Colonic mucosa (tissue), 4 donors: ENCODE results near the gene SLC16A2. TPM values are rescaled to one million over a fixed set of nuclear protein-coding genes. Genes with fewer than 3 reads are reported as not detected.
"Not testable (repeated sequence)": the region's sequence is repeated elsewhere in the genome, so short reads cannot be mapped to it uniquely, and the experiment has no call there.

Source experiments
- DNase-seq: peaks from one replicate; pipeline ENCODE4 v3.0.0-alpha.2; 2020
- H3K27ac ChIP-seq: fragments of 200-600 bp; one replicate; pipeline ENCODE4 v1.8.0; 2021
- H3K27me3 ChIP-seq: fragments of 200-600 bp; one replicate; pipeline ENCODE4 v1.8.0; 2021
- H3K36me3 ChIP-seq: fragments of 200-600 bp; one replicate; pipeline ENCODE4 v1.8.0; 2021
- H3K4me1 ChIP-seq: fragments of 200-600 bp; one replicate; pipeline ENCODE4 v1.8.0; 2021; ENCODE audit warnings: mild to moderate bottlenecking
- H3K4me3 ChIP-seq: fragments of 200-600 bp; one replicate; pipeline ENCODE4 v1.8.0; 2021
- H3K9ac ChIP-seq, 2 donors: one replicate each; pipeline ENCODE4 v1.7.0; 2013; ENCODE audit warnings: control low read depth in 2 of 2, low read depth in 2 of 2, low read length in 2 of 2
- H3K9me3 ChIP-seq: fragments of 200-600 bp; one replicate; pipeline ENCODE4 v1.8.0; 2021
- intact Hi-C: fragments of 100-400 bp; cut with DNase I; formaldehyde crosslinking; loops from one replicate; pipeline ENCODE4 v1.14.1; 2022
- total RNA-seq, 2 donors: library from RNA; stranded (reverse); fragmentation: NEBNext Ultra II Directional in 1 of 2; extraction: Animal tissue kit (Norgen Biotek cat#: 25700) in 1 of 2; gene quantifications; one replicate each; pipeline ENCODE4 v1.2.1, GENCODE V29; 2021
- TF ChIP-seq, protein P1 (sequence below): fragments of 200-600 bp; IDR thresholded peaks from one replicate; pipeline ENCODE4 v1.8.0; 2022; ENCODE audit warnings: antibody characterized with exemption, mild to moderate bottlenecking
- donor health status: healthy.
- donor health status: DM: no; HTN: no; CAD: no.
- donor health status: DM: no; HTN: no; CAD: no.

Gene SLC16A2
- total RNA-seq, 2 donors from 2014 or later: 1.3 to 2.9 TPM

DNA sequence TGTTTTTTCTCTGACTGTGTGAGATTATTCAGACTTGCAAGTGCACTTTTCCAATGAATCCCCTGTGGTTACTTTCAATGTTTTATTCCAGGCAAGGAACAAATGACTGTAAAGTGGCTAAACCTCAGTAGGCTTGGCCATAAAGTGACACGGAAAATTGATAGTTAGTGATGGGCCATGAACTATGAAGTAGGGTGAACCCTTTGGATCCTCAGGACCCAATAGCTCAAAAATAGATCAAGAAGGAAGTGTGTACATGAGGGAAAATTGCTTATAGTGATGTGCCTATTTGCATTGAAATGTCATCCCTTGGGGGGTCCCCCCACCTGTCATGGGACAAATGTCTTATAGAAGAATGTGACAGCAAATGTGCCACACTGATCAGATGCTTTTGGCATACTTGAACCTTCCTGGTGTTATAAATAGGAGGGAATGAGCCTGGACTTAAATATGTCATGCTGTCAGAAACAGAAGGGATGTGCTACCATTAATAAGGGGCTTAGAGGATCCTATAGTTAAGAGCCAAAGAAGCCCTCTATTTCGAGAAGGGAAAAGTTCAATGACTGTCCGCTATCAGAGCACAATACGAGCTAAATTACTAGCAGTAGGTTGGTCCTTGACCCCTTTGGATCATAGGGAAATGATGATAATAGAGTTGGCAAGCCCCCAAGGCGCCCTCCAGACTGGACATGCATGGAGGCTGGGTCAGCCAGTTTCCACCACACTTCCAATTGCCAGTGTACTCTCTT is 30.3 kb downstream of the SLC16A2 start:
- intact Hi-C loops: no loop called here
- H3K4me1 ChIP-seq: no peaks in the 10 kb centered on the region
- no peaks in the 10 kb centered on the region for H3K27me3 ChIP-seq
- H3K9ac ChIP-seq: no peak overlapping the region
- H3K36me3 ChIP-seq: no peaks in the 10 kb centered on the region
- no peak overlapping the region for H3K4me3 ChIP-seq
- no peak overlapping the region for H3K27ac ChIP-seq
- no peak for DNase-seq
- no peaks in the 10 kb centered on the region for H3K9me3 ChIP-seq
- TF ChIP-seq, protein P1, sequence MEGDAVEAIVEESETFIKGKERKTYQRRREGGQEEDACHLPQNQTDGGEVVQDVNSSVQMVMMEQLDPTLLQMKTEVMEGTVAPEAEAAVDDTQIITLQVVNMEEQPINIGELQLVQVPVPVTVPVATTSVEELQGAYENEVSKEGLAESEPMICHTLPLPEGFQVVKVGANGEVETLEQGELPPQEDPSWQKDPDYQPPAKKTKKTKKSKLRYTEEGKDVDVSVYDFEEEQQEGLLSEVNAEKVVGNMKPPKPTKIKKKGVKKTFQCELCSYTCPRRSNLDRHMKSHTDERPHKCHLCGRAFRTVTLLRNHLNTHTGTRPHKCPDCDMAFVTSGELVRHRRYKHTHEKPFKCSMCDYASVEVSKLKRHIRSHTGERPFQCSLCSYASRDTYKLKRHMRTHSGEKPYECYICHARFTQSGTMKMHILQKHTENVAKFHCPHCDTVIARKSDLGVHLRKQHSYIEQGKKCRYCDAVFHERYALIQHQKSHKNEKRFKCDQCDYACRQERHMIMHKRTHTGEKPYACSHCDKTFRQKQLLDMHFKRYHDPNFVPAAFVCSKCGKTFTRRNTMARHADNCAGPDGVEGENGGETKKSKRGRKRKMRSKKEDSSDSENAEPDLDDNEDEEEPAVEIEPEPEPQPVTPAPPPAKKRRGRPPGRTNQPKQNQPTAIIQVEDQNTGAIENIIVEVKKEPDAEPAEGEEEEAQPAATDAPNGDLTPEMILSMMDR: no peak

DNA sequence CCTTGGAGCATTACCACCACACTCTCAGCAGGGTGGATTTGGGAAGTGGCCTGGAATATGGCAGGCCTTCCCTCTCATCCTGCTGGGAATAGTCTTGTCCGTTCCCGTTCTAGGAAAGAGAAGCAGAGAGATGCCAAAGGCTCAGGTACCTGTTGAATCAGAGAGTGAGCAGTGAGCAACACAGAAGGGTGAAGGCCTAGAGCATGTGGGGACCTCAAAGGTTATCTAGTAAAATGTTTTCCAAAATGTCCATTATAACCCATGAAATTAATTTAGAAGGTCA is 30.8 kb downstream of the SLC16A2 start:
- H3K4me3 ChIP-seq: no peak overlapping the region
- H3K36me3 ChIP-seq: no peaks in the 10 kb centered on the region
- no peaks in the 10 kb centered on the region for H3K4me1 ChIP-seq
- DNase-seq: no peak
- H3K9me3 ChIP-seq: no peaks in the 10 kb centered on the region
- H3K27ac ChIP-seq: no peak overlapping the region
- H3K9ac ChIP-seq: no peak overlapping the region
- no peaks in the 10 kb centered on the region for H3K27me3 ChIP-seq
- TF ChIP-seq, protein P1: no peak
- intact Hi-C loops: no loop called here

DNA sequence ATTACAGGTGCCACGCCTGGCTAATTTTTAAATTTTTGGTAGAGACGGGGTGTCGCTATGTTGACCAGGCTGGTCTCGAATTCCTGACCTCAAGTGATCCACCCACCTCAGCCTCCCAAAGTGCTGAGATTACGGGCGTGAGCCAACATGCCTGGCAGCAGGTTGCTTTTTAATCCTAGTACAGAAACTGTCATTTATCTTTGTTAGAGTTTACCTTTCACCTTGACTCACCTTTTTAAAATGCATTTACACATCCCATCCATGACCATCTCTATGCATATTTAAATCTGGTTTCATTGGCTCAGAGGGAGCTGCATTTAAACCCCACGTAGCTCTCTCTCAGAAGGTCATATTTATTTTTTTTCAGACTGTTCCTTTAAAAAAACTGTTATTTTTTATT is 31.9 kb downstream of the SLC16A2 start:
- intact Hi-C loops: no loop called here
- no peak overlapping the region for H3K9ac ChIP-seq
- H3K4me3 ChIP-seq: no peak overlapping the region
- no peaks in the 10 kb centered on the region for H3K9me3 ChIP-seq
- TF ChIP-seq, protein P1: no peak
- H3K27me3 ChIP-seq: no peaks in the 10 kb centered on the region
- no peaks in the 10 kb centered on the region for H3K4me1 ChIP-seq
- no peak overlapping the region for H3K27ac ChIP-seq
- DNase-seq: no peak
- no peaks in the 10 kb centered on the region for H3K36me3 ChIP-seq

DNA sequence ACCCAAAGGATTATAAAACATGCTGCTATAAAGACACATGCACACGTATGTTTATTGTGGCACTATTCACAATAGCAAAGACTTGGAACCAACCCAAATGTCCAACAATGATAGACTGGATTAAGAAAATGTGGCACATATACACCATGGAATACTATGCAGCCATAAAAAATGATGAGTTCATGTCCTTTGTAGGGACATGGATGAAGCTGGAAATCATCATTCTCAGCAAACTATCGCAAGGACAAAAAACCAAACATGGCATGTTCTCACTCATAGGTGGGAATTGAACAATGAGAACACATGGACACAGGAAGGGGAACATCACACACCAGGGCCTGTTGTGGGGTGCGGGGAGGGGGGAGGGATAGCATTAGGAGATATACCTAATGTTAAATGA is 32.9 kb downstream of the SLC16A2 start:
- H3K27me3 ChIP-seq, intact Hi-C loops, DNase-seq, H3K27ac ChIP-seq, H3K9me3 ChIP-seq, H3K4me3 ChIP-seq, H3K36me3 ChIP-seq, H3K9ac ChIP-seq, H3K4me1 ChIP-seq: not testable (repeated sequence)

DNA sequence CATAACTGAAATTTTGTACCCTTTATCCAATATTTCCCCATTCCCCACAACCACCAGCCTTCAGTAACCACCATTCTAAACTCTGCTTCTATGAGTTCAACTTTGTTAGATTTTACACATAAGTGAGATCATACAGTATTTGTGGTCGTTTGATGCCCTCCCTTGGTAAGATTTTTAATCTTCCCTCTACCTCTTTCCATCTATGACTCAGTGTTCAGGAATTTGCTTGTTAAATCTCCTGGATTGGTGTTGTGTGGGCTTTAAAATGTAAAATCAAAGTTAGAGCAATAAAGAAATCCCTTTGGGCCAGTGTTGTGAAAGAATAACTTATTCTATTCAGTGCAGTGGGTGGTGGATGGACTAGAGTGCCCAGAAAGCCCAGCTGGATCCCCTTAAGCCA is 37.4 kb downstream of the SLC16A2 start:
- intact Hi-C loops: no loop called here
- H3K9ac ChIP-seq: no peak overlapping the region
- no peak for DNase-seq
- H3K36me3 ChIP-seq: no peaks in the 10 kb centered on the region
- H3K27me3 ChIP-seq: no peaks in the 10 kb centered on the region
- no peak overlapping the region for H3K27ac ChIP-seq
- H3K9me3 ChIP-seq: no peaks in the 10 kb centered on the region
- TF ChIP-seq, protein P1: no peak
- no peaks in the 10 kb centered on the region for H3K4me1 ChIP-seq
- no peak overlapping the region for H3K4me3 ChIP-seq

DNA sequence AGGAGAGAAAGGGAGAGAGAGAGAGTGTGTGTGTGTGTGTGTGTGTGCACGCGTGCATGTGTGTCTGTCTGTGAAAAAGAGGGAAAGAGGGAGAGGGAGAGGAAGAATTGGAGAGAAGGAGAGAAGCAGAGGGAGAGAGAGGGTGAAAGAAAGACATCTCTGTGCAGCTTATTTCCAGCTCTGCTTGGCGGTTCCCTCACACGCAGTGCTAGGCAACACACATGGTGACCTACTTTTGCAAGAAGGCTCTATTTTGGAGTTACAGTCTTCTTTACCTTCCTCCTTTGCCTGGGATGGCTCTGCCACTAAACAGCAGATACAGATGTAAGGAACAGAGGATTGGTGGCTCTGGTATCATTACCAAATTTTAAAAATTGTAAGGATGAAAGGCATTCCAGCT is 40.1 kb downstream of the SLC16A2 start:
- intact Hi-C loops: no loop called here
- no peak overlapping the region for H3K27ac ChIP-seq
- no peaks in the 10 kb centered on the region for H3K9me3 ChIP-seq
- H3K4me1 ChIP-seq: no peaks in the 10 kb centered on the region
- no peaks in the 10 kb centered on the region for H3K27me3 ChIP-seq
- no peak overlapping the region for H3K9ac ChIP-seq
- TF ChIP-seq, protein P1: no peak
- no peak overlapping the region for H3K4me3 ChIP-seq
- no peaks in the 10 kb centered on the region for H3K36me3 ChIP-seq
- no peak for DNase-seq
